Calu3 (cell line): Measurements from ENCODE around the gene SLC25A24. TPM values are rescaled to one million over a fixed set of nuclear protein-coding genes. Genes with fewer than 3 reads are reported as not detected.
"Not testable (repeated sequence)": the region's sequence is repeated elsewhere in the genome, so short reads cannot be mapped to it uniquely, and the experiment has no call there.

Source experiments
- BruUV-seq: library from RNA; stranded (reverse); fragments of 400-500 nt; replicated peaks from 2 replicates; lab custom pipeline; 2021; lab: Mats Ljungman, UMichigan
- CTCF ChIA-PET: fragments of 300-600 bp; sonication (Branson Sonifier 250); formaldehyde crosslinking; loops from one replicate; lab custom pipeline; 2022; ENCODE audit warnings: antibody characterized with exemption; lab: Charles Lee
- DNase-seq: peaks from one replicate; pipeline ENCODE4 v3.0.0; 2022
- H3K27ac Mint-ChIP-seq: one replicate; pipeline ENCODE4 v1.8.0; 2022; ENCODE audit warnings: mixed read lengths; ENCODE audit not compliant: unreplicated experiment
- H3K27me3 Mint-ChIP-seq: one replicate; pipeline ENCODE4 v1.8.0; 2022; ENCODE audit warnings: mixed read lengths; ENCODE audit not compliant: unreplicated experiment
- H3K36me3 Mint-ChIP-seq: one replicate; pipeline ENCODE4 v1.8.0; 2022; ENCODE audit warnings: mild to moderate bottlenecking, moderate library complexity, mixed read lengths; ENCODE audit not compliant: insufficient read depth, unreplicated experiment
- H3K4me1 Mint-ChIP-seq: one replicate; pipeline ENCODE4 v1.8.0; 2022; ENCODE audit warnings: mild to moderate bottlenecking, low read depth, mixed read lengths; ENCODE audit not compliant: unreplicated experiment
- H3K4me3 Mint-ChIP-seq: one replicate; pipeline ENCODE4 v1.8.0; 2022; ENCODE audit warnings: mild to moderate bottlenecking, low read depth, moderate library complexity, mixed read lengths; ENCODE audit not compliant: unreplicated experiment
- H3K9me3 Mint-ChIP-seq: one replicate; pipeline ENCODE4 v1.8.0; 2022; ENCODE audit warnings: low read depth, mixed read lengths; ENCODE audit not compliant: unreplicated experiment
- intact Hi-C: fragments of 100-400 bp; cut with micrococcal nuclease; formaldehyde crosslinking; loops from one replicate; pipeline ENCODE4 v1.10.0; 2022; ENCODE audit not compliant: unreplicated experiment
- total RNA-seq: library from RNA; stranded (reverse); gene quantifications from 2 replicates; pipeline ENCODE4 v1.2.3, GENCODE V29; 2022
- TF ChIP-seq, protein P1 (sequence below): fragments of 200-600 bp; IDR thresholded peaks from one replicate; pipeline ENCODE4 v1.8.0; 2022; ENCODE audit warnings: antibody characterized with exemption; ENCODE audit not compliant: unreplicated experiment

The SLC25A24 gene
- total RNA-seq, 1 experiment from 2014 or later: 40.7 TPM

DNA sequence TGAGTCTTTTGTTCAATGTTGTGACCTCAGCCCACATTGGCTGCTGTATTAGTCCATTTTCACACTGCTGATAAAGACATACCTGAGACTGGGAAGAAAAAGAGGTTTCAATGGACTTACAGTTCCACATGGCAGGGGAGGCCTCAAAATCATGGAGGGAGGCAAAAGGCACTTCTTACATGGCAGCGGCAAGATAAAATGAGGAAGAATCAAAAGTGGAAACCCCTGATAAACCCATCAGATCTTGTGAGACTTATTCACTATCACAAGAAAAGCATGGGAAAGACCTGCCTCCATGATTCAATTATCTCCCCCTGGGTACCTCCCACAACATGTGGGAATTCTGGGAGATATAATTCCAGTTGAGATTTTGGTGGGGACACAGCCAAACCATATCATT, 68.9 kb downstream of the SLC25A24 start:
- intact Hi-C loops, BruUV-seq, DNase-seq, H3K4me3 Mint-ChIP-seq, H3K27me3 Mint-ChIP-seq, CTCF ChIA-PET, H3K4me1 Mint-ChIP-seq, H3K9me3 Mint-ChIP-seq: not testable (repeated sequence)
- Mint-ChIP-seq H3K27ac (peak overlapping the region; percentile 66), H3K36me3 (peaks cover 16% of the 10 kb centered on the region)

DNA sequence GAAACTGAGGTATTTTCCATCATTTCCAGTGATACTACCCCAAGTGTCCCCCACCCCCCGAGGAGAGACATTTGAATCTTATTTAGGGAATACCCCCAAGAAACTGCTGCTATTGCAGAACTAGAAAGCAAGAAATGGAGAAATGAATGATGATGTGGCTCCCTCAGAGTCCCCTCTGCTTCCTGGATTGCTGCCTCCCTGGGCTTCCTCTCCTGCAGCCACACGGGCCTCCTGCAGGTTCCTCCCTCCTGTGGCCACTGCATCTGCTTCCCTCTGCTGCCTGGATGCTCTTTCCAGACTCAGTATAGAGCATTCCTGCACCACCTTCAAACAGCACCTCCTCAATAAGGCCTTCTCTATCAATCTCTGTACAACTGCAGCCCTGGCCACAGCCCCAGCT, 69.3 kb downstream of the SLC25A24 start:
- intact Hi-C loops: no loop called here
- TF ChIP-seq, protein P1, sequence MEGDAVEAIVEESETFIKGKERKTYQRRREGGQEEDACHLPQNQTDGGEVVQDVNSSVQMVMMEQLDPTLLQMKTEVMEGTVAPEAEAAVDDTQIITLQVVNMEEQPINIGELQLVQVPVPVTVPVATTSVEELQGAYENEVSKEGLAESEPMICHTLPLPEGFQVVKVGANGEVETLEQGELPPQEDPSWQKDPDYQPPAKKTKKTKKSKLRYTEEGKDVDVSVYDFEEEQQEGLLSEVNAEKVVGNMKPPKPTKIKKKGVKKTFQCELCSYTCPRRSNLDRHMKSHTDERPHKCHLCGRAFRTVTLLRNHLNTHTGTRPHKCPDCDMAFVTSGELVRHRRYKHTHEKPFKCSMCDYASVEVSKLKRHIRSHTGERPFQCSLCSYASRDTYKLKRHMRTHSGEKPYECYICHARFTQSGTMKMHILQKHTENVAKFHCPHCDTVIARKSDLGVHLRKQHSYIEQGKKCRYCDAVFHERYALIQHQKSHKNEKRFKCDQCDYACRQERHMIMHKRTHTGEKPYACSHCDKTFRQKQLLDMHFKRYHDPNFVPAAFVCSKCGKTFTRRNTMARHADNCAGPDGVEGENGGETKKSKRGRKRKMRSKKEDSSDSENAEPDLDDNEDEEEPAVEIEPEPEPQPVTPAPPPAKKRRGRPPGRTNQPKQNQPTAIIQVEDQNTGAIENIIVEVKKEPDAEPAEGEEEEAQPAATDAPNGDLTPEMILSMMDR: no peak
- CTCF ChIA-PET: no interaction called here
- Mint-ChIP-seq H3K9me3 (peaks cover 4% of the 10 kb centered on the region), H3K4me1 (no peaks in the 10 kb centered on the region), H3K27ac (peak overlapping the region; percentile 66), H3K36me3 (peaks cover 17% of the 10 kb centered on the region), H3K4me3 (no peak overlapping the region), H3K27me3 (no peaks in the 10 kb centered on the region)
- no TSS peak for BruUV-seq
- DNase-seq: no peak

DNA sequence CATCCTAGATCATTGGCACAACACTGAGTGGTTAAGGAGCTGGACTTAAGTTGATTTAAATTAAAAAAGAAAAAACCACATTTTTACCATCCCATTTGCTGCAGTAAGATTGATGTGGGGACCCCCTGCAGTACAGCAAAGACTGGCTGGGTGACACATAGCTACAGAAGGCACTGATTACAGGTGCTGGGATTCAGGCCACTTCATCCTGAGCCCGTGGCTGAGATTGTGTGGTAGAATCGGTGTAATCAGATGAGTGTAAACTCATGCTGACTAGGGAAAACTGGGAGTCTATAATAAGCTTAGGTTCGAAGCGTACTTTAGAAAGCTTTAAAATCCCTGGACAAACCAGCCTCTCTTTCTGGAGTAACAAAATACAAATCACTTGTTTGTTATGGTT, 70.1 kb downstream of the SLC25A24 start:
- intact Hi-C loops: loop anchor here (10.0 kb wide), 1 partner anchor 255 kb away; no protein-coding TSS in a partner anchor
- Mint-ChIP-seq H3K27me3 (no peaks in the 10 kb centered on the region), H3K27ac (no peak overlapping the region), H3K36me3 (peaks cover 17% of the 10 kb centered on the region), H3K9me3 (peaks cover 4% of the 10 kb centered on the region), H3K4me1 (no peaks in the 10 kb centered on the region), H3K4me3 (no peak overlapping the region)
- TF ChIP-seq, protein P1: no peak
- CTCF ChIA-PET: no interaction called here
- BruUV-seq: no TSS peak
- no peak for DNase-seq

DNA sequence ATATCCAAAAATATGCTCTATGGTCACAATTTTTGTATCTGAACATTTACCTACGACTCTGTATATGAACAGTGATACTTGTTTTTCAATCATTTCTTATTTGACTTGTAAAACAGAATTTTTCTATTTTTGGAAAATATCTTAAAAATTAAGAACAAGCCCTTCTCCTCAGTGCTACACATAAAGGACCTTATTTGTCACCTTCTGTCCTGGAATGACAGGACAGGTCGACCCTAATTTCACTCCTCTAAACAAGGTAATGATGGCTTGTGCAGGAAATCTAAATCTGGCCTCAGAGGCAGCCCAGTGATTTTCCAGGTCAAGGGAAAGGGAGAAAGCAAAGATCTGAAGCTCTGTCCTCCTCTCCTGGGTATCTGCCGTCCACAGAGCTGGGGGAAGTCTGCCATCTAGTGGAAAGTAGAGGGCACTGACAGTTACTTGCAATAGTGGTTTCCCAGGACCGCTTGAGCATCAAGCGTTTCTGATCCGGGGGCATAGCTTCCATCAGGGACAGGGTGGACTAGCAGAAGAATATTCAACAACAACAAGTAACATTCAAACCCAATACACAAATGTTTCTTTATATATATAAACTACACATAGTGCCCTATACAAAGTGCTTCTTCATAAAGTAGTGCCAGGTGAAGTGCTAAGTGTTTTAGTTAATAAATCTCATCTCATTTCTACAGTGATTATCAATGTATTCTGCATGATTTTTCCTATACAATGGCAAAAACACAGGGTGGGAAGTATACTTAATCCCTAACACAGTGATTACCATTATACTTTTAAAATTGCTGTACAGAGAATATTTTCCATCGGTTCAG, 74.6 kb downstream of the SLC25A24 start:
- H3K36me3 Mint-ChIP-seq: peaks cover 14% of the 10 kb centered on the region
- H3K4me1 Mint-ChIP-seq: no peaks in the 10 kb centered on the region
- intact Hi-C loops: loop anchor here (1.0 to 10.0 kb wide), 2 partner anchors 251 to 343 kb away; no protein-coding TSS in a partner anchor
- DNase-seq: peak; percentile 45
- H3K9me3 Mint-ChIP-seq: no peaks in the 10 kb centered on the region
- no peak overlapping the region for H3K4me3 Mint-ChIP-seq
- TF ChIP-seq, protein P1: peak; percentile 80
- H3K27me3 Mint-ChIP-seq: peaks cover 29% of the 10 kb centered on the region
- BruUV-seq: no TSS peak
- H3K27ac Mint-ChIP-seq: no peak overlapping the region
- CTCF ChIA-PET: interaction anchor here (0.6 to 1.1 kb wide), 5 partner anchors 14 to 349 kb away, joined by 3 to 28 read pairs (median 4); no protein-coding TSS in a partner anchor
